Type B pancreatic cell (in vitro differentiated cells): ENCODE results near the gene RABGAP1L. TPM values are rescaled to one million over a fixed set of nuclear protein-coding genes. Genes with fewer than 3 reads are reported as not detected.
A peak's percentile ranks its signal among the peaks of the same experiment; 100 is the strongest.
"Not testable (repeated sequence)": the region's sequence is repeated elsewhere in the genome, so short reads cannot be mapped to it uniquely, and the experiment has no call there.

Source experiments
- DNase-seq: peaks from one replicate; pipeline ENCODE4 v3.0.0; 2021; ENCODE audit warnings: mixed read lengths; ENCODE audit not compliant: unreplicated experiment; ENCODE audit errors: extremely low spot score
- H3K27ac Mint-ChIP-seq: 2 replicates; pipeline ENCODE4 v1.8.0; 2021; ENCODE audit warnings: mild to moderate bottlenecking, mixed read lengths
- H3K27me3 Mint-ChIP-seq: 2 replicates; pipeline ENCODE4 v1.8.0; 2021; ENCODE audit warnings: mixed read lengths
- H3K36me3 Mint-ChIP-seq: 2 replicates; pipeline ENCODE4 v1.8.0; 2021; ENCODE audit warnings: mixed read lengths
- H3K4me1 Mint-ChIP-seq: one replicate; pipeline ENCODE4 v1.8.0; 2021; ENCODE audit warnings: mixed read lengths; ENCODE audit not compliant: unreplicated experiment
- H3K4me3 Mint-ChIP-seq: 2 replicates; pipeline ENCODE4 v1.8.0; 2021; ENCODE audit warnings: mild to moderate bottlenecking, mixed read lengths
- H3K9me3 Mint-ChIP-seq: 2 replicates; pipeline ENCODE4 v1.8.0; 2021; ENCODE audit warnings: mixed read lengths
- total RNA-seq: library from RNA; stranded (reverse); gene quantifications from 2 replicates; pipeline ENCODE4 v1.2.1, GENCODE V29; 2021; ENCODE audit warnings: low replicate concordance
- TF ChIP-seq, protein P1 (sequence below): fragments of 200-600 bp; sonication (generic); conservative IDR thresholded peaks from 2 replicates; pipeline ENCODE4 v1.5.0; 2021; ENCODE audit warnings: antibody characterized with exemption, mild to moderate bottlenecking

RABGAP1L gene
- total RNA-seq, 1 donor from 2014 or later, result 35.6 TPM

DNA sequence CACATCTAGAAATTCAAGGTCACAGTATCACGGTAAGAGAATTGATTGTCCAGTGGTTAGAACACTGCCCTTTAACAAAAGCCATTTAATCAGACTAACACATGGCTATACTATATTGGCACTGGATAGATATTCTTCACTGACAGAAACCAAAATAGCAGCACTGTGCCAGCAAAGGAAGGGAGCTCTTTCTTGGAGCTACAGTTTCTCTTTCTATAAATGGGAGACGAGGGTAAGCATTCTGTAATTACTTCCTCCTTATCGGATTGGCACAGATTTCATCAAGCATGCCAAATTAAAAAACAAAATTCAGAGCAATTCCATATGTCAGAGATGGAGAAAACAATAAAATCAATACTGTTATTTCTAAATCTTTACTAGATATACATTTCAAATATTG lies 724.7 kb downstream of the RABGAP1L start:
- H3K9me3 Mint-ChIP-seq, result no peaks in the 10 kb centered on the region
- no peaks in the 10 kb centered on the region for H3K4me1 Mint-ChIP-seq
- no peaks in the 10 kb centered on the region for H3K36me3 Mint-ChIP-seq
- no peak for DNase-seq
- TF ChIP-seq, protein P1, sequence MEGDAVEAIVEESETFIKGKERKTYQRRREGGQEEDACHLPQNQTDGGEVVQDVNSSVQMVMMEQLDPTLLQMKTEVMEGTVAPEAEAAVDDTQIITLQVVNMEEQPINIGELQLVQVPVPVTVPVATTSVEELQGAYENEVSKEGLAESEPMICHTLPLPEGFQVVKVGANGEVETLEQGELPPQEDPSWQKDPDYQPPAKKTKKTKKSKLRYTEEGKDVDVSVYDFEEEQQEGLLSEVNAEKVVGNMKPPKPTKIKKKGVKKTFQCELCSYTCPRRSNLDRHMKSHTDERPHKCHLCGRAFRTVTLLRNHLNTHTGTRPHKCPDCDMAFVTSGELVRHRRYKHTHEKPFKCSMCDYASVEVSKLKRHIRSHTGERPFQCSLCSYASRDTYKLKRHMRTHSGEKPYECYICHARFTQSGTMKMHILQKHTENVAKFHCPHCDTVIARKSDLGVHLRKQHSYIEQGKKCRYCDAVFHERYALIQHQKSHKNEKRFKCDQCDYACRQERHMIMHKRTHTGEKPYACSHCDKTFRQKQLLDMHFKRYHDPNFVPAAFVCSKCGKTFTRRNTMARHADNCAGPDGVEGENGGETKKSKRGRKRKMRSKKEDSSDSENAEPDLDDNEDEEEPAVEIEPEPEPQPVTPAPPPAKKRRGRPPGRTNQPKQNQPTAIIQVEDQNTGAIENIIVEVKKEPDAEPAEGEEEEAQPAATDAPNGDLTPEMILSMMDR, result no peak
- no peaks in the 10 kb centered on the region for H3K27me3 Mint-ChIP-seq
- no peak overlapping the region for H3K27ac Mint-ChIP-seq
- H3K4me3 Mint-ChIP-seq, result no peak overlapping the region

DNA sequence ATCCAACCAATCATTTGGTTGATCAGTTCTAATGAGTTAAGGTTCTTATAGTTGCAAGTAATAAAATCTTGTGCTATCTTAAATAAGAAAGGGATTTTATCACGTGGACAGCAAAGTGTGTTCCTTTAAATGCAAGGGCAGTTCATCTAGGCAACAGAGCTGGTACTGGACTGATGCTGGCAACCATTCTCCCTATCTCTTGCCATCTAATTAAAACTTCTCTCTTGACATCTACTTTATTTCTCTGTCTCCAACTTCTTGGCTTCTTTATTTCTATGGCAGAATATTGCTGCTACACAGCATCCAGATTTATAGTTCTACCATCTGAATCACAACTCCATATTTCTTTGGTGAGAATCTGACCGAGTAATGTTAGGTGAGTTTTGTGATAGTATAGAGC lies 725.2 kb downstream of the RABGAP1L start:
- Mint-ChIP-seq H3K4me3 (no peak overlapping the region), H3K27ac (no peak overlapping the region), H3K9me3 (no peaks in the 10 kb centered on the region), H3K36me3 (no peaks in the 10 kb centered on the region), H3K4me1 (no peaks in the 10 kb centered on the region), H3K27me3 (no peaks in the 10 kb centered on the region)
- DNase-seq, result no peak
- TF ChIP-seq, protein P1, result no peak

DNA sequence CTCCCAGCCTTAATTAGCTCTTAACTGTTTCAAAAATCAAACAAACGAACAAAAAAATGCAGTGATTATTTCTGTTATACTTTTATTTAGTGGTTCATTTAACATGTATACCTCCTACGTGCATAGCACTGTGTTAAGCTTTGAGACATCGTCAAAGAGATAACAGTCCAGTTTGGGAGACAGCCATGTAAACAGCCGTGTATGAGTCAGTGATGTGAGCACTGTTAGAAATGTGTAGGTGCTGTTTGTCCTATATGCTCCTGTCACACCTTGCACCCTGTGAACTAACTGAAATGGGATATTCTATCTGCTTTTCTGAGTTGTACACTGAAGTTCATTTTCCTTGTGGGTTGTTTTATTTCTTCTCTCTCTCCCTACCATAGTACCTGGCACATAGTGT lies 730.7 kb downstream of the RABGAP1L start:
- H3K9me3 Mint-ChIP-seq, result no peaks in the 10 kb centered on the region
- H3K27ac Mint-ChIP-seq, result no peak overlapping the region
- H3K4me3 Mint-ChIP-seq, result no peak overlapping the region
- H3K36me3 Mint-ChIP-seq, result peaks cover 7% of the 10 kb centered on the region
- DNase-seq, result no peak
- TF ChIP-seq, protein P1, result no peak
- peaks cover 8% of the 10 kb centered on the region for H3K4me1 Mint-ChIP-seq
- H3K27me3 Mint-ChIP-seq, result no peaks in the 10 kb centered on the region

DNA sequence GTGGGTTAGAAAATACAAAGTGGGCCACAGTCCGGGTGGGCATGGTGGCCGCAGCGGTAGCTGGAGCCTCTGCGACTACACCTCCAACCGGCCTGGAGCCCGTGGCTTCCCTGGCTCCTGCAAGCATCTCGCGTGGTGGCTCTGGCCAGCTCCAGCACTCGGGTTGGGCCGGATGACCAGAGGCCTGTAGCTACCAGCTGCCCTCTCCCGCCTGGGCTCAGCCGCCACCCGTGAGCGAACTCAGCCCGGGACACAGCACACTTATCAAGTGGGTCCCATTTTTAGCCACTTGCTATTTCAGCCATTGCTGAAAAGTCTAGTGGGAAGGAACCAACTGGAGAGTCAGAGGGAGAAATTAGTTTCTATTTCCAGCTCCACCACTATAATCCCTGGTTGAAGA lies 732.7 kb downstream of the RABGAP1L start:
- no peaks in the 10 kb centered on the region for H3K27me3 Mint-ChIP-seq
- H3K4me3 Mint-ChIP-seq, result no peak overlapping the region
- no peak overlapping the region for H3K27ac Mint-ChIP-seq
- H3K36me3 Mint-ChIP-seq, result peaks cover 7% of the 10 kb centered on the region
- H3K9me3 Mint-ChIP-seq, result no peaks in the 10 kb centered on the region
- no peak for DNase-seq
- peaks cover 8% of the 10 kb centered on the region for H3K4me1 Mint-ChIP-seq
- TF ChIP-seq, protein P1, result no peak

DNA sequence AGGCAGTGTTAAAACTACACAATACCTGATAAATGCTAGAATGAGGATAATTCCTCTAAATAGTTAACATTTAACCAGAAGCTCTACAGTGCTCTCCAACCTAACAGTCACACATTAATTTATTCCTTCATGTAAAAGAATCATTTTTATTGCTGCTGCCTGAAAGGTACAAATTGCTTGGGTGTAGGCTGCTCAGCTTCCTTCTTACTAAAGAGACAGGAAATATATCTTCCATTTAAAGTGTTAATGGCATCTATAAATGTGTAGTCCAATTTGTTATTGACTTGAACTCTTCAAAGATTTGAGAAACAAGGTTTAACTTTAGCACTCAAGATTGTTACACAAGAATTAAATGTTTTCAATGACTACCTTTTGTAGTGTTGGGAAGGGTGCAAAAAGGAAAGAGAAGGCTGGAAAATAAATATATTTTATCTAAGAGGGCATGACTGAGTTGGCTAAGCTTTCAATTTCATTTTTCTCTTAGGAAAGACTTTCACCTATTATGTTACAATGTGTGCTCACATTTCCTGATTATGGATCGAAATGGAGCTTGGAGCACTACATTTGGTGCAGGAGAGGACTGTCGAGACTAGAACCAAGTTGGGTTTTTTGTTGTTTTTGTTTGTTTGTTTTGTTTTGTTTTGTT lies 734.9 kb downstream of the RABGAP1L start:
- Mint-ChIP-seq H3K27ac (peak overlapping the region; percentile 10), H3K4me3 (no peak overlapping the region), H3K4me1 (peaks cover 8% of the 10 kb centered on the region), H3K9me3 (no peaks in the 10 kb centered on the region), H3K36me3 (peaks cover 7% of the 10 kb centered on the region), H3K27me3 (no peaks in the 10 kb centered on the region)
- DNase-seq, result no peak
- TF ChIP-seq, protein P1, result no peak

DNA sequence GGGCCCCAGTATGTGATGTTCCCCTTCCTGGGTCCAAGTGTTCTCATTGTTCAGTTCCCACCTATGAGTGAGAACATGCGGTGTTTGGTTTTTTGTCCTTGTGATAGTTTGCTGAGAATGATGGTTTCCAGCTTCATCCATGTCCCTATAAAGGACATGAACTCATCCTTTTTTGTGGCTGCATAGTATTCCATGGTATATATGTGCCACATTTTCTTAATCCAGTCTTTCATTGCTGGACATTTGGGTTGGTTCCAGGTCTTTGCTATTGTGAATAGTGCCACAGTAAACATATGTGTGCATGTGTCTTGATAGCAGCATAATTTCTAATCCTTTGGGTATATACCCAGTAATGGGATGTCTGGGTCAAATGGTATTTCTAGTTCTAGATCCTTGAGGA lies 736.3 kb downstream of the RABGAP1L start:
- H3K27ac Mint-ChIP-seq, H3K9me3 Mint-ChIP-seq, DNase-seq, H3K4me1 Mint-ChIP-seq, H3K27me3 Mint-ChIP-seq, H3K36me3 Mint-ChIP-seq, H3K4me3 Mint-ChIP-seq: not testable (repeated sequence)
